Measurements from ENCODE around the gene NAT10.
"Not testable (repeated sequence)": the region's sequence is repeated elsewhere in the genome, so short reads cannot be mapped to it uniquely, and the experiment has no call there.

Gene NAT10

GRCh38 chr11:34169686-34170085 is 64.3 kb downstream of the NAT10 start:
- no peak for DNase-seq

GRCh38 chr11:34173050-34173449 is 67.6 kb downstream of the NAT10 start:
- no peak for DNase-seq

GRCh38 chr11:34174412-34175041 is 69.1 kb downstream of the NAT10 start:
- DNase-seq: peak; percentile 38

GRCh38 chr11:34175284-34176019 is 70.0 kb downstream of the NAT10 start:
- no peak for DNase-seq

- no peak for DNase-seq
These were observed 71.4 kb downstream of the NAT10 start for GRCh38 chr11:34176751-34177209.

GRCh38 chr11:34178209-34178821 is 72.9 kb downstream of the NAT10 start:
- DNase-seq: no peak

- DNase-seq: no peak
These were observed 73.7 kb downstream of the NAT10 start for GRCh38 chr11:34179026-34179675.

- DNase-seq: no peak
These were observed 74.8 kb downstream of the NAT10 start for GRCh38 chr11:34180040-34180813.

GRCh38 chr11:34180814-34181165 is 75.4 kb downstream of the NAT10 start:
- DNase-seq: not testable (repeated sequence)

- DNase-seq: no peak
These were observed 75.8 kb downstream of the NAT10 start for GRCh38 chr11:34181251-34181650.

- no peak for DNase-seq
These were observed 76.5 kb downstream of the NAT10 start for GRCh38 chr11:34181856-34182405.

- DNase-seq: no peak
These were observed 77.0 kb downstream of the NAT10 start for GRCh38 chr11:34182425-34182824.

GRCh38 chr11:34182921-34183685 is 77.7 kb downstream of the NAT10 start:
- no peak for DNase-seq

- no peak for DNase-seq
These were observed 78.5 kb downstream of the NAT10 start for GRCh38 chr11:34183848-34184391.

GRCh38 chr11:34184505-34185015 is 79.1 kb downstream of the NAT10 start:
- DNase-seq: no peak

- DNase-seq: no peak
These were observed 80.8 kb downstream of the NAT10 start for GRCh38 chr11:34185926-34186841.

GRCh38 chr11:34188181-34188580 is 82.8 kb downstream of the NAT10 start:
- no peak for DNase-seq

- no peak for DNase-seq
These were observed 83.8 kb downstream of the NAT10 start for GRCh38 chr11:34189191-34189590.

- no peak for DNase-seq
These were observed 85.0 kb downstream of the NAT10 start for GRCh38 chr11:34190192-34191139.

All from activated gamma-delta T cell (primary cell).